A673 (cell line): ENCODE measurements around the gene P3R3URF.

Experiments
- CTCF ChIP-seq: fragments of 300-800, 200-600 bp; sonication (generic); conservative IDR thresholded peaks from 2 replicates; pipeline ENCODE4 v1.5.1; 2017; ENCODE audit warnings: low read depth, mild to moderate bottlenecking, antibody characterized with exemption, low read length, moderate library complexity, mixed read lengths
- EZH2 ChIP-seq: fragments of 200-600 bp; sonication (generic); IDR thresholded peaks from 2 replicates; pipeline ENCODE4 v1.6.1; 2017; ENCODE audit warnings: borderline replicate concordance, low read depth, mild to moderate bottlenecking, mixed read lengths, antibody characterized with exemption, low read length; ENCODE audit not compliant: poor library complexity, severe bottlenecking

- TF ChIP-seq CTCF (no peak), EZH2 (no peak)
Observed at GRCh38 chr1:46191033-46191701, 14.9 kb upstream of the P3R3URF start.
